Skeletal muscle tissue (tissue), 4 donors: Measurements from ENCODE around the gene UMAD1. TPM values are rescaled to one million over a fixed set of nuclear protein-coding genes. Genes with fewer than 3 reads are reported as not detected.
"Not testable (repeated sequence)": the region's sequence is repeated elsewhere in the genome, so short reads cannot be mapped to it uniquely, and the experiment has no call there.

Experiments used
- H3K27ac ChIP-seq: one replicate; pipeline ENCODE4 v1.7.0; 2013; ENCODE audit warnings: mild to moderate bottlenecking, low read depth, low read length, inconsistent platforms
- H3K27me3 ChIP-seq, 3 donors: one replicate each; pipeline ENCODE4 v1.7.0; 2013; ENCODE audit warnings: low read length in 3 of 3; ENCODE audit not compliant: control insufficient read depth in 3 of 3, insufficient read depth in 3 of 3
- H3K36me3 ChIP-seq, 3 donors: one replicate each; pipeline ENCODE4 v1.7.0; 2013; ENCODE audit warnings: low read length in 3 of 3; ENCODE audit not compliant: control insufficient read depth in 3 of 3, insufficient read depth in 3 of 3
- H3K4me1 ChIP-seq, 3 donors: one replicate each; pipeline ENCODE4 v1.7.0; 2013; ENCODE audit warnings: low read length in 3 of 3, mild to moderate bottlenecking in 3 of 3; ENCODE audit not compliant: control insufficient read depth in 3 of 3, insufficient read depth in 3 of 3
- H3K4me3 ChIP-seq, 3 donors: one replicate each; pipeline ENCODE4 v1.7.0; 2013; ENCODE audit warnings: low read length in 3 of 3
- H3K9ac ChIP-seq, 3 donors: one replicate each; pipeline ENCODE4 v1.7.0; 2013; ENCODE audit warnings: low read length in 3 of 3, mild to moderate bottlenecking in 3 of 3, moderate library complexity in 2 of 3, low read depth in 1 of 3
- H3K9me3 ChIP-seq, 3 donors: one replicate each; pipeline ENCODE4 v1.7.0; 2013; ENCODE audit warnings: low read length in 3 of 3; ENCODE audit not compliant: control insufficient read depth in 3 of 3
- total RNA-seq: library from RNA; depleted of rRNA; stranded (reverse); fragments of >200 nt; gene quantifications from one replicate; pipeline ENCODE4 v1.2.3, GENCODE V29; 2014
- donor health status: Osteomylitis.

The UMAD1 gene
- total RNA-seq, 1 donor from 2014 or later = 5.2 TPM

DNA sequence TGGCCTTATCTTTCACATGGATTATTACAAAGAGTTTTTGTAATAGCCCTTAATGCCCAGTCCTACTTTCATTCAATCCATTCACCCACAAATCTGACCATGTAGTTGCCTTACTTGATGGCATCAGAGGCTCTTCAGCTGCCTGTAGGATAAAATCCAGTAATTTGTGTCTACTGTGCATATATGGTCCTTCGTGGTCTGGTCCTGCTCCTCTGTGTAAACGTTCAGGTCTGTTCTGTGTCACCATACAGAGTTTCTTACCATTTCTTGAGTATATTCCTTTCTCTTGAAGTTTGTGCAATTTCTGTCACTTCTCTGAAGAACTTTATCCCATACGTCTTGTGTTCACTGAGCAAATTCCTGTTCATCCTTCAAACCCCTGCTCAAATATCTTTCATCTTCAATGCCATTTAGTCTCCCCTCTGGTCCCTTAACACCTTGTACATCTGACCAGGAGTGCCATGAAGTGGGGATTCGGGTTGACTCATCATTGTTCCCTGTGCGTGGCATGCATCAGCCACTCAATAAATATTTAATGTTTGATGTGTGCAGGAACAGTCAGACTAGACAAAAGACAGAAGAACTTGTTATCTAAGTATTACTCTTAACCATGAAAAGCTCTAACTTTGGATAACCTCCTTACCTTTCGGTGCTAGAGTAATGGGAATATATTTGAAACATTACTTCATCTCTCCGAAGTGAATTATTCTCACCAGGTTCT lies 176.4 kb downstream of the UMAD1 start:
- H3K27me3 ChIP-seq = no peaks in the 10 kb centered on the region
- H3K9me3 ChIP-seq = no peaks in the 10 kb centered on the region
- H3K4me1 ChIP-seq = no peaks in the 10 kb centered on the region
- H3K27ac ChIP-seq = no peak overlapping the region
- H3K9ac ChIP-seq = no peak overlapping the region
- no peaks in the 10 kb centered on the region for H3K36me3 ChIP-seq
- H3K4me3 ChIP-seq = no peak overlapping the region

DNA sequence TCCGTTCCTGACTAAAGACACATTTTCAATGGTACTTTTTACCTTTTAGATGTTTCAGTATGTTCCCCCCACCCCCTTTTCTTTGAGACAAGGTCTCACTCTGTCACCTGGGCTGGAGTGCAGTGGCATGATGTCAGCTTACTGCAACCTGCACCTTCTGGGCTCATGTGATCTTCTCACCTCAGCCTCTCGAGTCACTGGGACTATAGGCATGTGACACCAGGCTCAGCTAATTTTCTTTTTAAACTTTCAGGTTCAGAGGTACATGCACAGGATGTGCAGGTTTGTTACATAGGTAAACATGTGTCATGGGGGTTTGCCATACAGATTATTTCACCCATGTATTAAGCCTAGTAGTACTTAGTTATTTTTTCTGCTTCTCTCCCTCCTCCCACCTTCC lies 177.2 kb downstream of the UMAD1 start:
- Histone ChIP-seq H3K27me3 (no peaks in the 10 kb centered on the region), H3K9ac (no peak overlapping the region), H3K4me1 (no peaks in the 10 kb centered on the region), H3K4me3 (no peak overlapping the region), H3K27ac (no peak overlapping the region), H3K9me3 (no peaks in the 10 kb centered on the region), H3K36me3 (no peaks in the 10 kb centered on the region)

DNA sequence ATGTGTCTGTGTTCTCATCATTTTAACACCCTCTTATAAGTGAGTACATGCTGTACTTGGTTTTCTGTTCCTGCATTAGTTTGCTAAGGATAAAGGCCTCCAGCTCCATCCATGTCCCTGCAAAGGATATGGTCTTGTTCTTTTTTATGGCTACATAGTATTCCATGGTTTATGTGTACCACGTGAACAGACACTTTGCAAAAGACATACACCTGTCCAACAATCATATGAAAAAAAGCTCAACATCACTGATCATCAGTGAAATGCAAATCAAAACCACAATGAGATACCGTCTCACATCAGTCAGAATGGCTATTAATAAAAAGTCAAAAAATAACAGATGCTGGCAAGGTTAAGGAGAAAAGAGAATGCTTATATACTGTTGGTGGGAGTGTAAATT lies 177.6 kb downstream of the UMAD1 start:
- H3K27me3 ChIP-seq, H3K4me1 ChIP-seq, H3K27ac ChIP-seq, H3K4me3 ChIP-seq, H3K9ac ChIP-seq, H3K36me3 ChIP-seq, H3K9me3 ChIP-seq: not testable (repeated sequence)

DNA sequence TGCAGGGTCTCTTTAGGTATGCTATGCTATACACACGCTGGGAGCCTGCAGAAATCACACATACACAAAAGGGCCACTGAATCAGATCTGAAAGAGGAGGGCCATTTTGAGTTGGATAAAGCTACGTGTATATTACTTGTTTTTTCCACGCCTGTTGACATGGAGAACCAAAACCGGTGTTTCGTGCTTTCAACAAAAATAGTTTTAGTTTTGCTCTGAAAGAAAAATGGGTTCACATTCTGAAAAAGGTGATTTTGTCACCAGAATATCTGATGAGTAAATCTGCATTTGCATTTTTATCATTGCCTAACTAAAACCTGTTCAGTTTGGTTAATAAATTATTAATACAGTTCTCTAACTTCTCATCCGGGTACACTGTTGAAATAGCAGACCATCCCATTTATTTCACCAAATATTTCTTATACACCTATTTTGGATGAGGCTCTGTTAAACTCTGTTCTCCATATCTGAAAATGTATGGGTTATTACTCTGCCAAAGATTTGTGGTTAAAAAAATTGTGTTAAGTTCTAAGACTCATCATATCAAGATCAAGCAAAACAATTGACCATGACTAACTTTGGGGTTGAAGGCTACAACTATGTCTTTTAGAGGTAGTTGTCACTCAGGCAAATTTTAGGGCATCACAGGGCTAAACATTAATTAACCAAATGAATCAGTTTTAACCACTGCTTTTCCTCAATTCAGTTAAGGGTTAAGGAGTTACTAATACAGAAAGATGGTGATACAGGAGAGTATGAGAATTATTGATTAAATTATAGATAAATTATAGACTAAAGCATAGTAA lies 179.1 kb downstream of the UMAD1 start:
- H3K4me3 ChIP-seq = no peak overlapping the region
- no peaks in the 10 kb centered on the region for H3K4me1 ChIP-seq
- no peak overlapping the region for H3K27ac ChIP-seq
- no peak overlapping the region for H3K9ac ChIP-seq
- H3K36me3 ChIP-seq = no peaks in the 10 kb centered on the region
- no peaks in the 10 kb centered on the region for H3K27me3 ChIP-seq
- H3K9me3 ChIP-seq = no peaks in the 10 kb centered on the region

DNA sequence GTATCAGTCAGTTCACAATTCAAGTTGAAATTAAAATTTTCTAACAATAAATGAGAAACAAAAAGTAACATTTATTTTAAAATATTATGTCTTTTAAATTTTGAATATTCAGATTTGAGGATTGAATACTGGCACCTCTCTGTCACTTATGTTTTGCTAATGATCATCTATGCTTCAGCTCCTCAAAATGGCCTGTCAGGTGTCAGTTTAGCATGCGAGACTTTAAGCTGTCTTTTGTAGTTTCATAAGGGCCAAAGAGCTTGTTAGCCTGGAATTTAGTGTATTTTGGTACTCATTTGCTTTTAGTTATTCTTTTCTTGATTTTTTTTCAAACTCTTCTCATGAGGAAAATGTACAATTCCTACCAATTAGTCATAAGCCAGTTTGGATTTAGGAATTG lies 179.9 kb downstream of the UMAD1 start:
- Histone ChIP-seq H3K9me3 (no peaks in the 10 kb centered on the region), H3K9ac (no peak overlapping the region), H3K27ac (no peak overlapping the region), H3K27me3 (no peaks in the 10 kb centered on the region), H3K4me1 (no peaks in the 10 kb centered on the region), H3K4me3 (no peak overlapping the region), H3K36me3 (no peaks in the 10 kb centered on the region)

DNA sequence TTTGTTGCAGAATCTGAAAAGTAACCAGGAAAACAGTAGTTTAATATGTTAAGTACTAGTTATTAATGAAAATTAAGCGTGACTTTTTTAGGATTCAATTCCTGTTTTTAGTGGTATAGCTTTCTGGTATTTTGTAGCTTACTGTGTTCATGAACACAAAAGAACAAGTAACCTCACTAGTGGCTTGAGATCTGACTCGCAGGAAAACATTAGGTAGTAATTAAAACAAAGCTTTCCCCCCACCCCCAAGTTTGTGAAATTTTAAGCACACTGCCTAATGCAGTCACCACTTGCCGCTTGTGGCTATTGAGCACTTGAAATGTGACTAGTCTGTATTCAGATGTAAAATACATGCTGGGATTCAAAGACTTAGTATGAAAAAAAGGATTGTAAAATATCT lies 180.4 kb downstream of the UMAD1 start:
- H3K27me3 ChIP-seq = no peaks in the 10 kb centered on the region
- H3K4me1 ChIP-seq = no peaks in the 10 kb centered on the region
- H3K4me3 ChIP-seq = no peak overlapping the region
- H3K9ac ChIP-seq = no peak overlapping the region
- no peaks in the 10 kb centered on the region for H3K9me3 ChIP-seq
- no peaks in the 10 kb centered on the region for H3K36me3 ChIP-seq
- no peak overlapping the region for H3K27ac ChIP-seq

DNA sequence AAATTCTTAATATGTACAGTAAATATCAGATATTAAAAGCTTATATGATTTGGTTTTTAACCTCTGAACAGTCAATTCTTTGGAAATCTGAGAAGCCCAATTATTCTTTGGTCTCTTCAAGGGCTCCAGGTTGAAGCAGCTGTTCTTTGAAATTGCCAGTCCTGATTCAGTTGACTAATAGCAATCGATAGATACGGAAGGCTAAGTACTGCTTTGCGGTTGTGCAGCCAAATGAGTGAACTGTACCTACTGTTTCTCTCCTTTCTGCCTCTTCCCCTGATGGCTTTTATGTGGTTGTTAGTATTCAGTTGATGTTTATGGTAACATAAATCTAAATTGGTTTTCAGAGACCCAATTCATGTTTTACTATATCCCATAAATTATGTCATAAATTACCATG lies 181.0 kb downstream of the UMAD1 start:
- Histone ChIP-seq H3K9ac (no peak overlapping the region), H3K36me3 (no peaks in the 10 kb centered on the region), H3K27ac (no peak overlapping the region), H3K4me1 (no peaks in the 10 kb centered on the region), H3K9me3 (no peaks in the 10 kb centered on the region), H3K27me3 (no peaks in the 10 kb centered on the region), H3K4me3 (no peak overlapping the region)

DNA sequence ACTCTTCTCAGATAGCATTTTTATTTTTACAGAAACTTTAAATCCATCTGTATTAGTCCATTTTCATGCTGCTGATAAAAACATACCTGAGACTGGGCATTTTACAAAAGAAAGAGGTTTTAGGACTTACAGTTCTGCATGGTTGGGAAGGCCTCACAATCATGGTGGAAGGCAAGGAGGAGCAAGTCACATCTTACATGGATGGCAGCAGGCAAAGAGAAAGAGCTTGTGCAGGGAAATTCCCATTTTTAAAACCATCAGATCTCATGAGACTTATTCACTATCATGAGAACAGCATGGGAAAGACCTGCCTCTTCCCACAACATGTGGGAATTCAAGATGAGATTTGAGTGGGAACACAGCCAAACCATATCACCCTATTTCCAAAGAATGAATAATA lies 184.7 kb downstream of the UMAD1 start:
- H3K36me3 ChIP-seq, H3K27me3 ChIP-seq, H3K9ac ChIP-seq, H3K9me3 ChIP-seq, H3K4me3 ChIP-seq, H3K27ac ChIP-seq, H3K4me1 ChIP-seq: not testable (repeated sequence)

DNA sequence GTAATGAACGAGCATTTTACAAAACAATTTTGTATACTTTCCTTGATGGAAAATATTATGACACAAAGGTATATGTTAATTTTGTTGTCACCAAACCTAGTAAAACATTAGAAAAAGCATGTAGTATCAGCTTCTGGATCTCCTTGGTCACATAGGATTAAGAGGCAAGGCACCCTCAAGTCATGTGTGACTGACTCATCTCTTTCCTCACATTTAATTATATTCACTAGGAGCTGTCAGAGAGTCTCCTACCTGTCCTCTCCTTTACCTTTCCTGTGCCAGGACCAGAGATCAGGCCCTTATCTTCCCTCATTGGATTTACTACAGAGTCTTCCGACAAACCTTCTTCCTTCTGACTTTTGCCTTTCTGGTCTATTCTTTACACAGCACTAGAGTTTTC lies 189.1 kb downstream of the UMAD1 start:
- Histone ChIP-seq H3K27me3 (no peaks in the 10 kb centered on the region), H3K4me3 (no peak overlapping the region), H3K4me1 (peaks cover 0 to 3% (median 0%) of the 10 kb centered on the region in 3 donors), H3K36me3 (no peaks in the 10 kb centered on the region), H3K9ac (no peak overlapping the region), H3K27ac (no peak overlapping the region), H3K9me3 (no peaks in the 10 kb centered on the region)

DNA sequence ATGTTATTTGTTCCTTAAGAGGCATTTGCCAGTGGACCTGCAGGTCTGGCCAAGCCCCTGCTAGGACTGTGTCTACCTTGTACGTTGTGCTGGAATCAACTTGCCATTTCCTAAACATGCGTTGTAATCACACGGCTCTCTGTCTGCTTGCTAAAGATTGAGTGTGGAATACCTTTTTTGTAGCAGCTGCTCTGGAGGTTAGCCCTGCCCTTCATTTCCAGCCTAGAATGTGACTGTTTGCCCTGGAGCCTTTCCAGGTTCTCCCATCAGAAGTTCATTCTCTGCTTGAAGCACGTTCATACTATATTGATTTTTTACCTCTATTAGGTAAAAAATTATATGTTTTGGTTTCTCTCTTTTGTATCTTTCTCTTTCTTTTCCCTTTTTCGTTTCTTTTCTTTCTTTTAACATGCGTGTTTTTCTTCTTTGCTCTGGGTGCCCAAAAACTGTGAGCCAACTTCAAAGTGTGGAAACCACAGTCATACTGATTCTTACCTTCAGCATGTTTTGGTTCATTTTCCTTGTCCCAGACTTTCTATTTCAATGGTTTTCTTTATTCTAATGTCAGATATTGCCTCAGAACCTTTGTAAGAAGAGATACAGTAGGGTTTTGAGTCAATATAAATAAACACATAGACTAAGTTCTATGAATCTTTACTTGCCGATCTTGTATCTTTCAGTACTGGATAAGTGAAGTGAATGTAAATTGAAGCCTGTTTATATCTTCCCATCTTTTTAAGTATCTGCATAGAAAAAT lies 189.7 kb downstream of the UMAD1 start:
- H3K9ac ChIP-seq = no peak overlapping the region
- H3K4me3 ChIP-seq = no peak overlapping the region
- peaks cover 0 to 3% (median 0%) of the 10 kb centered on the region in 3 donors for H3K4me1 ChIP-seq
- H3K27ac ChIP-seq = no peak overlapping the region
- no peaks in the 10 kb centered on the region for H3K36me3 ChIP-seq
- no peaks in the 10 kb centered on the region for H3K9me3 ChIP-seq
- no peaks in the 10 kb centered on the region for H3K27me3 ChIP-seq
